K562 (cell line): ENCODE measurements around the gene GZMM. TPM values are rescaled to one million over a fixed set of nuclear protein-coding genes. Genes with fewer than 3 reads are reported as not detected.

Experiments used
- ARID1B ChIP-seq: fragments of 450-650 bp; IDR thresholded peaks from 2 replicates; pipeline ENCODE4 v1.6.1; 2016; ENCODE audit warnings: antibody characterized with exemption, mild to moderate bottlenecking, inconsistent platforms
- ARID4B ChIP-seq: sonication (generic); formaldehyde crosslinking; IDR thresholded peaks from 2 replicates; pipeline ENCODE4 v1.8.0; 2022; ENCODE audit warnings: mild to moderate bottlenecking, missing genetic modification reagents
- CHD2 ChIP-seq: IDR thresholded peaks from 2 replicates; pipeline ENCODE4 v1.6.1; 2011; ENCODE audit warnings: low read depth, low read length
- CREB1 ChIP-seq, 2 experiments: sonication (generic) in 1 of 2; formaldehyde crosslinking in 1 of 2; IDR thresholded peaks; 2 replicates each; pipeline versions ENCODE4 v1.6.1 to v1.8.0; 2012 to 2022; ENCODE audit warnings: inconsistent platforms in 1 of 2, mild to moderate bottlenecking in 1 of 2, missing genetic modification reagents in 1 of 2, moderate library complexity in 1 of 2
- ETV6 ChIP-seq, 3 experiments: fragments of 150-350 bp in 1 of 3; sonication (generic) in 1 of 3; formaldehyde crosslinking in 1 of 3; IDR thresholded peaks; 2 replicates each; pipeline versions ENCODE4 v1.6.1 to v1.8.0; 2014 to 2022; ENCODE audit warnings: borderline replicate concordance in 2 of 3, low read depth in 2 of 3, antibody characterized with exemption in 1 of 3, low read length in 1 of 3, mild to moderate bottlenecking in 1 of 3, missing genetic modification reagents in 1 of 3
- FOXP1 ChIP-seq: sonication (generic); formaldehyde crosslinking; IDR thresholded peaks from 2 replicates; pipeline ENCODE4 v1.8.0; 2022; ENCODE audit warnings: mild to moderate bottlenecking, missing genetic modification reagents
- JUN ChIP-seq, 2 experiments: sonication (generic) in 1 of 2; formaldehyde crosslinking in 1 of 2; IDR thresholded peaks; 2 replicates each; pipeline versions ENCODE4 v1.6.1 to v1.8.0; 2012 to 2022; ENCODE audit warnings: borderline replicate concordance in 2 of 2, mild to moderate bottlenecking in 2 of 2, improper control_type of control experiment in 1 of 2, low read depth in 1 of 2, low read length in 1 of 2, missing genetic modification reagents in 1 of 2
- NRF1 ChIP-seq, 2 experiments: fragments of 450-650 bp; IDR thresholded peaks in 1 of 2; conservative IDR thresholded peaks in 1 of 2; 2 replicates each; pipeline ENCODE4 v1.6.1; 2014; ENCODE audit warnings: mild to moderate bottlenecking in 2 of 2
- XRCC5 ChIP-seq: fragments of 200-400 bp; formaldehyde crosslinking; IDR thresholded peaks from 2 replicates; pipeline ENCODE4 v1.6.1; 2017; ENCODE audit warnings: low read depth, mild to moderate bottlenecking, low read length
- YY1 ChIP-seq, 3 experiments: IDR thresholded peaks; 2 replicates each; pipeline ENCODE4 v1.6.1; 2011; ENCODE audit warnings: low read length in 2 of 3, mild to moderate bottlenecking in 2 of 3, moderate library complexity in 2 of 3, borderline replicate concordance in 1 of 3, control low read depth in 1 of 3, low read depth in 1 of 3; ENCODE audit not compliant: insufficient read depth in 3 of 3, insufficient replicate concordance in 2 of 3, control insufficient read depth in 1 of 3, insufficient read length in 1 of 3; ENCODE audit errors: extremely low read depth in 1 of 3
- ZNF23 ChIP-seq: fragments of 250-450 bp; sonication (Bioruptor Pico); IDR thresholded peaks from 2 replicates; pipeline ENCODE4 v1.4.0; 2020; ENCODE audit warnings: mild to moderate bottlenecking
- ZNF592 ChIP-seq: fragments of 450-650 bp; IDR thresholded peaks from 2 replicates; pipeline ENCODE4 v1.6.1; 2017; ENCODE audit warnings: antibody characterized with exemption, mild to moderate bottlenecking
- polyA plus RNA-seq, 8 experiments: library from polyadenylated mRNA; depleted of rRNA in 4 of 8; stranded (reverse) in 5 of 8; unstranded in 3 of 8; fragments of >200 nt; fragmentation: Nextera tagmentation in 2 of 8; fragmentation: Illumina TruSeq in 1 of 8; extraction: Ambion mirVana in 2 of 8; extraction: Trizol in 1 of 8; gene quantifications; 2 replicates each; pipeline versions ENCODE4 v1.2.1 to v1.2.3, GENCODE V29; 2011 to 2014; ENCODE audit warnings: inconsistent platforms in 1 of 8, missing spikeins in 1 of 8
- total RNA-seq, 7 experiments: library from RNA; depleted of rRNA in 6 of 7; stranded (reverse); fragments of >200 nt in 6 of 7; fragmentation: Illumina TruSeq in 2 of 7; extraction: Trizol in 2 of 7; gene quantifications; 2 replicates each; pipeline versions ENCODE4 v1.2.1 to v1.2.3, GENCODE V29; 2011 to 2021; ENCODE audit warnings: low replicate concordance in 1 of 7

Gene GZMM
- total and polyA plus RNA-seq, 9 of the 15 experiments (the other 6 are each of a cell fraction or from before 2014, with no cell fraction given), result 0.08 to 2.6 (median 0.70) TPM; not detected in 2

DNA sequence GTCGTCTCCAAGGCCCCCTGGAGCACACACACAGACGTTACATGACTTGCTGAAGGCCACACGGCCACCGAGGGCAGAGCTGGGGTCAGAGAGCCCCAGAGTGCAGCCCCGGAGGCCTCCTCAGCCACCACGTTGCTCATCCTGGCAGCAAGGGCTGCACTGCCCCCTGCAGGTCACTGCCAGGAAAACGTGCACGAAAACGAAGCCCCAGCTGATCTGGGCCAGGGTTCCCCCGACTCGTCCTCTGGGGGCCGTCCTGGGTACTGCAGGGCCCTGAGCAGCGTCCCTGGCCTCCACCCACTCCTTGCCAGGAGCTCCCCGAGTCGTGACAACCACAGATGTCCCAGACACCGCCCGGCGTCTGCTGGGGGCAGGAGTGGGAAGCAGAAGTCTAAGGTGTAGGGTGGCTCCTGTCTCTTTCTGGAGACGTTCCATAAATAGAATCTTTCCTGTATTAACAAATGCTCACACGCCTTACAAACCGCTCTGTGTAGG lies 33.2 kb upstream of the GZMM start (continued):
- TF ChIP-seq ETV6 (IDR thresholded peaks at IDR 0.05; ENCODE audit: borderline replicate concordance in 1 of 2, low read depth in 2 of 2, low read length in 1 of 2) (no peak), ETV6 (CRISPR knock-in tag; IDR thresholded peaks at IDR 0.05; ENCODE audit: borderline replicate concordance) (no peak), CHD2 (no peak), NRF1 (conservative IDR thresholded peaks at IDR 0.05 in 1 of 2, IDR thresholded peaks at IDR 0.05 in 1 of 2) (peak; percentile 23 to 30; a peak in 2 of 4 replicates), FOXP1 (CRISPR knock-in tag) (peak; percentile 61; the same call in 1 of the 2 replicates), CREB1 (IDR thresholded peaks at IDR 0.05) (no peak), CREB1 (CRISPR knock-in tag; IDR thresholded peaks at IDR 0.05) (peak; percentile 72; the same call in 1 of the 2 replicates), ZNF592 (peak; percentile 66; the same call in 1 of the 2 replicates), ARID4B (CRISPR knock-in tag) (peak; percentile 96), ARID1B (0 out of 2 replicates have a peak, but pooled peaks have one; percentile 16), XRCC5 (peak; percentile 92), JUN (IDR thresholded peaks at IDR 0.05; ENCODE audit: borderline replicate concordance, low read depth, low read length) (peak; percentile 36; the same call in 1 of the 2 replicates), JUN (CRISPR knock-in tag; IDR thresholded peaks at IDR 0.05; ENCODE audit: borderline replicate concordance) (no peak), ZNF23 (CRISPR knock-in tag) (no peak), YY1 (IDR thresholded peaks at IDR 0.05; ENCODE audit: borderline replicate concordance in 1 of 3, control insufficient read depth in 1 of 3, extremely low read depth in 1 of 3, insufficient read depth in 3 of 3, insufficient read length in 1 of 3, insufficient replicate concordance in 2 of 3, low read depth in 1 of 3, low read length in 2 of 3) (peak in 2 of 3 experiments; percentile 38 to 44)
